ENCODE results near the gene DOLPP1. TPM values are rescaled to one million over a fixed set of nuclear protein-coding genes. Genes with fewer than 3 reads are reported as not detected.
"Not testable (repeated sequence)": the region's sequence is repeated elsewhere in the genome, so short reads cannot be mapped to it uniquely, and the experiment has no call there.

Gene DOLPP1, protein sequence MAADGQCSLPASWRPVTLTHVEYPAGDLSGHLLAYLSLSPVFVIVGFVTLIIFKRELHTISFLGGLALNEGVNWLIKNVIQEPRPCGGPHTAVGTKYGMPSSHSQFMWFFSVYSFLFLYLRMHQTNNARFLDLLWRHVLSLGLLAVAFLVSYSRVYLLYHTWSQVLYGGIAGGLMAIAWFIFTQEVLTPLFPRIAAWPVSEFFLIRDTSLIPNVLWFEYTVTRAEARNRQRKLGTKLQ
- 18.0 and 19.3 TPM in 2 replicates for total RNA-seq
- polyA plus RNA-seq, result 9.5 and 19.0 TPM in 2 replicates

DNA sequence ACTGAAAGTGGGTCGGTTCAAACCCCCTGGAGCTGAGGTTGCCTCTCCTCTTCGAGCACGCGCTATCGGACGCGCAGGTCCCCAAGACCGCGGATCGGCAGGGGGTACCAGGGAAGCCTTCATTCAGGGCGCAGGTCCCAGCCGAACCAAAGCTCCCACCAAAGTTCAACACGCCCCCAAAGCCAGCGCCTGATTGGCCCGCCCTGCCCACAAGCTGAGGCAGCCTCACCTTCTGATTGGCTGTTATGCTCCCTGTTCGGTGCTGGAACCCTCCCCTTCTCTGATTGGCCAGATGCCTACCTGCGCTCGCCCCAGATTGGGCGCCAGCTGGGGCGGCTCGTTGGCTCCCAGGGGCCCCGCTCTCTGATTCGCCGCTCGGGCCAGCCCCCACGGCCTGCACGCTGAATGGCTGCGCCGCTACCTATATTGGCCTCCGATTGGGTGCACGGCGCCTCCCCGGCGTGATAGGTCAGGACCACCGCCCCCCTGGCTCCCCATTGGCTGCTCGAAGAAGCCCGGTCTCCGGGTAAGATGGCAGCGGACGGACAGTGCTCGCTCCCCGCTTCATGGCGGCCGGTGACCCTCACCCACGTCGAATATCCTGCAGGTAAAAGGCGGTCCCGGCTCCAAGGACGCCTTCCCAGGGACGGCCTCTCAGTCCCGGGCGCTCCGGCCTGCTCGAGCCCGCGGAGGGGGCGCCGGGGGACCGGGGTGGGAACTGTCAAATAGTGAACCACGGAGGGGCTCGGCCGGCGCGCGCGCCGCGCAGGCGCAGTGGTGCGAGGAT is at the start of gene DOLPP1:
Gene DOLPP1, plus strand, starts transcription at position 511 of the 787 bp plus-strand sequence. Its CDS starts 21 bp downstream, at position 532.
- Histone ChIP-seq H3K4me3 (peak within 1 kb of the TSS; percentile 71), H3K4me1 (ENCODE audit: low read depth) (peaks cover 6% of the 10 kb centered on the region), H3K36me3 (peaks cover 2% of the 10 kb centered on the region), H3K27me3 (no peaks in the 10 kb centered on the region), H3K27ac (peak within 1 kb of the TSS; percentile 85), H3K9me3 (ENCODE audit: low read depth) (no peaks in the 10 kb centered on the region)
- DNase-seq (ENCODE audit: low read depth in 1 of 2, low spot score in 1 of 2), result peak; percentile 99 to 100
- TF ChIP-seq, protein P1, sequence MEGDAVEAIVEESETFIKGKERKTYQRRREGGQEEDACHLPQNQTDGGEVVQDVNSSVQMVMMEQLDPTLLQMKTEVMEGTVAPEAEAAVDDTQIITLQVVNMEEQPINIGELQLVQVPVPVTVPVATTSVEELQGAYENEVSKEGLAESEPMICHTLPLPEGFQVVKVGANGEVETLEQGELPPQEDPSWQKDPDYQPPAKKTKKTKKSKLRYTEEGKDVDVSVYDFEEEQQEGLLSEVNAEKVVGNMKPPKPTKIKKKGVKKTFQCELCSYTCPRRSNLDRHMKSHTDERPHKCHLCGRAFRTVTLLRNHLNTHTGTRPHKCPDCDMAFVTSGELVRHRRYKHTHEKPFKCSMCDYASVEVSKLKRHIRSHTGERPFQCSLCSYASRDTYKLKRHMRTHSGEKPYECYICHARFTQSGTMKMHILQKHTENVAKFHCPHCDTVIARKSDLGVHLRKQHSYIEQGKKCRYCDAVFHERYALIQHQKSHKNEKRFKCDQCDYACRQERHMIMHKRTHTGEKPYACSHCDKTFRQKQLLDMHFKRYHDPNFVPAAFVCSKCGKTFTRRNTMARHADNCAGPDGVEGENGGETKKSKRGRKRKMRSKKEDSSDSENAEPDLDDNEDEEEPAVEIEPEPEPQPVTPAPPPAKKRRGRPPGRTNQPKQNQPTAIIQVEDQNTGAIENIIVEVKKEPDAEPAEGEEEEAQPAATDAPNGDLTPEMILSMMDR (IDR thresholded peaks at IDR 0.05; ENCODE audit: low read depth, low read length), result no peak

DNA sequence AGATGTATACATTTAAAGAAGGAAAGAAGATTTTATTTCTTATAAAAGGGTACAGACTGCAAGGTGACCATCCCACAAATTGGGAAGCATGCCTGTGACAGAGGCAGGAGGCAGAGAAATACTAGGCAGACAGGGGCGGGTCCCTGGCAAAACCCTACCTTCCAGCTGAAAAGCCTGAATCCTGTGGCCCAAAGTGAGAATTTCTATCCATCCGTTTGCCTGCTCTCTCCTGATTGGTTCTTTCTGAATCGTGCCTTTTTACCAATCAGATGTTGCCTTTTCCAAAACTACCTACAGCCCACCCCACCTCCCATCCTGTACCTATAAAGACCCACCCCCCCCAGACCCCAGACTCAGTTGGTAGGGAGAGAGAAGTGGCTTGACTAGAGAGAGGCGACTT is 49.4 kb upstream of the DOLPP1 start:
- no peaks in the 10 kb centered on the region for H3K36me3 ChIP-seq
- H3K27ac ChIP-seq, result no peak overlapping the region
- H3K27me3 ChIP-seq, result no peaks in the 10 kb centered on the region
- no peak overlapping the region for H3K4me3 ChIP-seq
- TF ChIP-seq, protein P1 (IDR thresholded peaks at IDR 0.05; ENCODE audit: low read depth, low read length), result no peak
- H3K4me1 ChIP-seq (ENCODE audit: low read depth), result peaks cover 12% of the 10 kb centered on the region
- no peaks in the 10 kb centered on the region for H3K9me3 ChIP-seq (ENCODE audit: low read depth)
- DNase-seq (ENCODE audit: low read depth in 1 of 2, low spot score in 1 of 2), result no peak

DNA sequence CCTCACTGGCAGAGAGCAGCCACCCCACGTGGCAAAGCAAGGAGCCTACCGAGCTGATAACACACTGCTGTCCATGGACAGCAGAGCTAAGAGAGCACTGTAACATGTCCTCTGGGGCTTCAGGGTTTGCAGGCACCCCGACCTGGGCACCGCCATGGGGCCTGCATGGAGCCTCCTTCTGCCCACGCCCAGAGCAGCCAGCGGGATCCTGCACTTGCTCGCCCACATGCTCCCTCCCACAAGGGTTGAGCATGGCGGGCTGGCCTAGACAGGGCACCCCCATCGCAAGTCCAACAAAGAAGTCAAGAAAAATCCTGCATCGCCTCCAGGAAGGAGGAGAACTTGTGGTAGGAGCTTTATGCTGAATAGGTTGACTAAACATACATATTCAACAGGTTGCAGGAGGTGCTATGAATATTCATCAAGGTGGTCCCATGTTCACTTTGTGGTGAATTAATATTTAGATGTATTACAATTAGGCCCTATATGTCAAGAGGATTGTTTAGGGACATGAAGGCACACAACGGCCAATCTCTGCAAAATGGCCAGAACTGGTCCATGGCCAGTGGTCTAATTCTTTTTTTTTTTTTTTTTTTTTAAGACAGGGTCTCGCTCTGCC is 48.3 kb upstream of the DOLPP1 start:
- H3K27ac ChIP-seq, result no peak overlapping the region
- H3K9me3 ChIP-seq (ENCODE audit: low read depth), result no peaks in the 10 kb centered on the region
- H3K36me3 ChIP-seq, result no peaks in the 10 kb centered on the region
- TF ChIP-seq, protein P1 (IDR thresholded peaks at IDR 0.05; ENCODE audit: low read depth, low read length), result no peak
- H3K27me3 ChIP-seq, result no peaks in the 10 kb centered on the region
- DNase-seq (ENCODE audit: low read depth in 1 of 2, low spot score in 1 of 2), result no peak
- H3K4me1 ChIP-seq (ENCODE audit: low read depth), result peaks cover 7% of the 10 kb centered on the region
- no peak overlapping the region for H3K4me3 ChIP-seq

DNA sequence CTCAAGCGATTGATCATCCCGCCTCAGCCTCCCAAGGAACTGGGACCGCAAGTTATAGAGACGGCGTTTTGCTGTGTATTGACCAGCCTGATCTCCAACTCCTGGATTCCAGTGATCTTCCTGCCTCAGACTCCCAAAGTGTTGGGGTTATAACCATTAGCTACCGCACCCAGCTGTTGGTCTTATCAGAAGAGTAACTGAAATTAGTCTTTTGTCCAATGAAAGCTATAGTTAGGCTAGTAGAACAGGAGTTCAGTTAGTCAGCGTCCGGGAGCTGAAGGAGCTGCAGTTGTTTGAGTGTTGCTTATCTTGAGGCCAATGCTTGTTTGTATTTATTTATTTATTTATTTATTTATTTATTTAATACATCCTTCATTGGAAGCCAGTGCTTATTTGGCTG is 47.7 kb upstream of the DOLPP1 start:
- TF ChIP-seq, protein P1 (IDR thresholded peaks at IDR 0.05; ENCODE audit: low read depth, low read length), result no peak
- Histone ChIP-seq H3K4me1 (ENCODE audit: low read depth) (peaks cover 8% of the 10 kb centered on the region), H3K27ac (no peak overlapping the region), H3K36me3 (no peaks in the 10 kb centered on the region), H3K9me3 (ENCODE audit: low read depth) (no peaks in the 10 kb centered on the region), H3K27me3 (no peaks in the 10 kb centered on the region), H3K4me3 (no peak overlapping the region)
- DNase-seq (ENCODE audit: low read depth in 1 of 2, low spot score in 1 of 2), result no peak

DNA sequence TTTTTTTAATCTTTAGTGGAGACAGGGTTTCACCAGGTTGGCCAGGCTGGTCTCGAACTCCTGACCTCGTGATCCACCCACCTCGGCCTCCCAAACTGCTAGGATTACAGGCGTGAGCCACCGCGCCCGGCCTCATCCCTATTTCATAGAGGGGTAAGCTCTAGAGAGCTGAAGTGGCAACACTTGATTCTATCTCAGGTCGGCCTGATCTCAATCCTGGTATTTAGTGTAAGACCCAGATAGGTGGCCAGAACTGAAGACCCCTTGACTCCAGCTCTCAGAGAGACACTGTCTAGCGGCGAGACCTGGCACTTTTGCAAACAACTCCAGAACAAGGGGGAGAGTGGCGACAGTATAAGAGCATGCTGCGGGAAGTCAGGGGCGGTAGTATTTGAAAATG is 45.1 kb upstream of the DOLPP1 start:
- H3K4me3 ChIP-seq; H3K27me3 ChIP-seq; DNase-seq (ENCODE audit: low read depth in 1 of 2, low spot score in 1 of 2); H3K36me3 ChIP-seq; H3K4me1 ChIP-seq (ENCODE audit: low read depth); H3K9me3 ChIP-seq (ENCODE audit: low read depth): not testable (repeated sequence)
- peak overlapping the region; percentile 84 for H3K27ac ChIP-seq
